Endothelial cell of umbilical vein (primary cell): Measurements from ENCODE around the gene C6orf89. TPM values are rescaled to one million over a fixed set of nuclear protein-coding genes. Genes with fewer than 3 reads are reported as not detected.

Experiments
- BruUV-seq: library from RNA; stranded (reverse); fragments of 400-500 nt; replicated peaks from 2 replicates; lab custom pipeline; 2021; lab: Mats Ljungman, UMichigan
- CTCF ChIA-PET: fragments of 300-600, 350-600 bp; sonication (Branson Sonifier 250); formaldehyde crosslinking; loops from one replicate; lab custom pipeline; 2021; ENCODE audit warnings: antibody characterized with exemption, inconsistent platforms; lab: Charles Lee
- POLR2A ChIA-PET: fragments of 300-600, 350-600 bp; sonication (Branson Sonifier 250); formaldehyde crosslinking; loops from one replicate; lab custom pipeline; 2021; ENCODE audit warnings: antibody characterized with exemption, inconsistent platforms; lab: Charles Lee
- DNase-seq: peaks from one replicate; pipeline ENCODE4 v3.0.0-alpha.2; 2011; ENCODE audit warnings: low read depth, low spot score
- FAIRE-seq: peaks from 2 replicates; lab custom pipeline; 2011; peaks lifted over from hg19 to GRCh38; lab: Jason Lieb, UNC
- H2AFZ ChIP-seq: 2 replicates; pipeline ENCODE4 v1.6.0; 2012; ENCODE audit warnings: low read depth, low read length, control low read depth, inconsistent platforms
- H3K27ac ChIP-seq: 2 replicates; pipeline ENCODE4 v1.5.1; 2011; ENCODE audit warnings: low read depth, mild to moderate bottlenecking, control low read depth, low read length, moderate library complexity; ENCODE audit not compliant: insufficient read depth
- H3K27me3 ChIP-seq, 2 experiments: 2 replicates each; pipeline versions ENCODE4 v1.6.0 to v1.6.1; 2011; ENCODE audit warnings: low read length in 2 of 2, mixed read lengths in 1 of 2; ENCODE audit not compliant: control insufficient read depth in 2 of 2, insufficient read depth in 2 of 2
- H3K36me3 ChIP-seq, 2 experiments: 2 replicates in 1 of 2; 3 replicates in 1 of 2; pipeline ENCODE4 v1.5.1; 2011; ENCODE audit warnings: low read length in 2 of 2, mild to moderate bottlenecking in 1 of 2, moderate library complexity in 1 of 2; ENCODE audit not compliant: control insufficient read depth in 2 of 2, insufficient read depth in 2 of 2; ENCODE audit errors: extremely low read depth in 1 of 2
- H3K4me1 ChIP-seq: 3 replicates; pipeline ENCODE4 v1.5.1; 2011; ENCODE audit warnings: mild to moderate bottlenecking, low read length; ENCODE audit not compliant: control insufficient read depth, insufficient read depth; ENCODE audit errors: extremely low read depth
- H3K4me2 ChIP-seq: 2 replicates; pipeline ENCODE4 v1.6.1; 2011; ENCODE audit warnings: low read length, control low read depth, mixed read lengths; ENCODE audit not compliant: insufficient read depth
- H3K4me3 ChIP-seq, 3 experiments: fragments of 200-600 bp in 1 of 3; sonication (generic), shearing (Covaris generic) in 1 of 3; replicated peaks in 1 of 3; 2 replicates each; pipeline ENCODE4 v1.5.1; 2011 to 2016; ENCODE audit warnings: control low read depth in 3 of 3, low read length in 3 of 3, mild to moderate bottlenecking in 2 of 3, inconsistent platforms in 1 of 3, low read depth in 1 of 3, moderate library complexity in 1 of 3; ENCODE audit not compliant: insufficient read depth in 1 of 3
- H3K79me2 ChIP-seq: 2 replicates; pipeline ENCODE4 v1.6.0; 2012; ENCODE audit warnings: low read length, inconsistent platforms; ENCODE audit not compliant: control insufficient read depth, insufficient read depth
- H3K9ac ChIP-seq: replicated peaks from 2 replicates; pipeline ENCODE3; 2011; ENCODE audit warnings: low read length, control low read depth; ENCODE audit not compliant: insufficient read depth; ENCODE audit errors: extremely low read depth
- H3K9me1 ChIP-seq: replicated peaks from 3 replicates; pipeline ENCODE4 v1.6.0; 2011; ENCODE audit warnings: mild to moderate bottlenecking, low read length; ENCODE audit not compliant: control insufficient read depth, insufficient read depth; ENCODE audit errors: extremely low read depth
- H3K9me3 ChIP-seq: replicated peaks from 2 replicates; pipeline ENCODE4 v1.5.1; 2012; ENCODE audit warnings: low read length, inconsistent platforms; ENCODE audit not compliant: control insufficient read depth, insufficient read depth
- H4K20me1 ChIP-seq: replicated peaks from 2 replicates; pipeline ENCODE3; 2011; ENCODE audit warnings: mild to moderate bottlenecking, low read length; ENCODE audit not compliant: control insufficient read depth, insufficient read depth; ENCODE audit errors: extremely low read depth
- GATA2 ChIP-seq: IDR thresholded peaks from 2 replicates; pipeline ENCODE4 v1.7.0; 2011; ENCODE audit warnings: low read depth, mild to moderate bottlenecking, moderate library complexity, mixed read lengths, low read length; ENCODE audit not compliant: insufficient read length, insufficient read depth
- JUN ChIP-seq: IDR thresholded peaks from 2 replicates; pipeline ENCODE4 v1.6.1; 2011; ENCODE audit warnings: borderline replicate concordance, low read depth; ENCODE audit not compliant: insufficient read length, insufficient read depth
- MYC ChIP-seq: IDR thresholded peaks from one replicate; pipeline ENCODE4 v1.6.1; 2011; ENCODE audit warnings: mild to moderate bottlenecking, low read depth, low read length
- POLR2AphosphoS5 ChIP-seq: IDR thresholded peaks from 2 replicates; pipeline ENCODE4 v1.6.1; 2012; ENCODE audit warnings: low read depth, mild to moderate bottlenecking, control low read depth, low read length, moderate library complexity; ENCODE audit not compliant: insufficient read depth
- dilution Hi-C: fragments of 300-500 bp; cut with MboI; formaldehyde crosslinking; loops from one replicate; pipeline ENCODE4 v1.15.0; 2019; ENCODE audit warnings: low sequenced_read_pairs; ENCODE audit not compliant: extremely low pct_ligation_motif_present
- intact Hi-C: fragments of 100-400 bp; cut with micrococcal nuclease; formaldehyde crosslinking; loops from one replicate; pipeline ENCODE4 v1.10.0; 2022
- polyA plus RNA-seq, 4 experiments: library from polyadenylated mRNA; depleted of rRNA in 3 of 4; stranded (reverse) in 3 of 4; unstranded in 1 of 4; fragments of >200 nt; gene quantifications; 2 replicates each; pipeline versions ENCODE4 v1.2.1 to v1.2.3, GENCODE V29; 2011 to 2012; ENCODE audit warnings: missing spikeins in 1 of 4
- total RNA-seq: library from RNA; stranded (reverse); gene quantifications from 2 replicates; pipeline ENCODE4 v1.2.3, GENCODE V29; 2021

The C6orf89 gene
- total and polyA plus RNA-seq, 2 donors (not counting 3 experiments of a cell fraction or from before 2014, with no cell fraction given), result 18.2 to 34.0 TPM

- no peak overlapping the region for H3K4me2 ChIP-seq
- no peaks in the 10 kb centered on the region for H4K20me1 ChIP-seq
- no peaks in the 10 kb centered on the region for H3K27me3 ChIP-seq
- dilution Hi-C loops (no loop called here), intact Hi-C loops (no loop called here)
- H3K27ac ChIP-seq, result no peak overlapping the region
- H3K9ac ChIP-seq, result no peak overlapping the region
- ChIA-PET POLR2A (no interaction called here), CTCF (interaction anchor here (1.1 kb wide), 1 partner anchor 12 kb away, joined by 4 read pairs; the partner anchor contains the start of gene PPIL1)
- BruUV-seq, result no TSS peak
- H3K9me3 ChIP-seq, result no peaks in the 10 kb centered on the region
- DNase-seq (no peak), FAIRE-seq (peak; percentile 38)
- peaks cover 8% of the 10 kb centered on the region for H3K4me1 ChIP-seq
- H3K36me3 ChIP-seq, result peaks cover 3 to 6% of the 10 kb centered on the region in 2 experiments
- H2AFZ ChIP-seq, result no peak overlapping the region
- no peak overlapping the region for H3K4me3 ChIP-seq
- TF ChIP-seq POLR2AphosphoS5 (no peak), JUN (no peak)
- no peaks in the 10 kb centered on the region for H3K9me1 ChIP-seq
- H3K79me2 ChIP-seq, result peaks cover 31% of the 10 kb centered on the region
Measured at GRCh38 chr6:36862164-36862847, 23.4 kb upstream of the C6orf89 start.

- no peak overlapping the region for H3K9ac ChIP-seq
- H3K9me1 ChIP-seq, result no peaks in the 10 kb centered on the region
- ChIA-PET POLR2A (no interaction called here), CTCF (interaction anchor here (1.1 to 3.2 kb wide), 2 partner anchors 11 to 12 kb away, joined by 4 to 17 read pairs; partner anchors contain the start of gene PPIL1)
- no peak overlapping the region for H3K27ac ChIP-seq
- peaks cover 3 to 6% of the 10 kb centered on the region in 2 experiments for H3K36me3 ChIP-seq
- FAIRE-seq (no peak), DNase-seq (no peak)
- intact Hi-C loops (no loop called here), dilution Hi-C loops (no loop called here)
- peaks cover 8% of the 10 kb centered on the region for H3K4me1 ChIP-seq
- H4K20me1 ChIP-seq, result no peaks in the 10 kb centered on the region
- H3K79me2 ChIP-seq, result peaks cover 37% of the 10 kb centered on the region
- no peak for TF ChIP-seq GATA2
- TF ChIP-seq MYC, result no peak
- H3K4me3 ChIP-seq, result no peak overlapping the region
- H3K9me3 ChIP-seq, result no peaks in the 10 kb centered on the region
- no peak overlapping the region for H3K4me2 ChIP-seq
- H3K27me3 ChIP-seq, result no peaks in the 10 kb centered on the region
- no TSS peak for BruUV-seq
- no peak overlapping the region for H2AFZ ChIP-seq
Measured at GRCh38 chr6:36862848-36863382, 22.8 kb upstream of the C6orf89 start.
